ENCODE results near the gene SOSTDC1.

GRCh38 chr7:16463520-16463919 is 2.0 kb downstream of the SOSTDC1 start:
- TF ChIP-seq CTCF (conservative IDR thresholded peaks at IDR 0.05; ENCODE audit: low read length) (no peak), EZH2phosphoT487 (IDR thresholded peaks at IDR 0.05; ENCODE audit: borderline replicate concordance) (no peak)

Measured in Loucy (cell line).